Keratinocyte (primary cell): ENCODE measurements around the gene SLC25A15.

Source experiments
- CTCF ChIP-seq, 3 experiments: IDR thresholded peaks in 1 of 3; conservative IDR thresholded peaks in 1 of 3; optimal IDR thresholded peaks in 1 of 3; 2 replicates in 2 of 3; 3 replicates in 1 of 3; pipeline versions ENCODE3 to v1.5.1; 2011; ENCODE audit warnings: low read length in 3 of 3, mild to moderate bottlenecking in 3 of 3, moderate library complexity in 2 of 3, control low read depth in 1 of 3, inconsistent platforms in 1 of 3; ENCODE audit not compliant: insufficient read depth in 2 of 3; ENCODE audit errors: extremely low read depth in 1 of 3
- EZH2 ChIP-seq: IDR thresholded peaks from one replicate; pipeline ENCODE4 v1.6.1; 2012; ENCODE audit warnings: inconsistent platforms, mild to moderate bottlenecking, low read length, moderate library complexity

- no peak for TF ChIP-seq CTCF (optimal IDR thresholded peaks at IDR 0.05 in 1 of 3, IDR thresholded peaks at IDR 0.05 in 1 of 3, conservative IDR thresholded peaks at IDR 0.05 in 1 of 3; ENCODE audit: extremely low read depth in 1 of 3, insufficient read depth in 2 of 3, low read length in 3 of 3)
- no peak for TF ChIP-seq EZH2
These were observed 13.9 kb downstream of the SLC25A15 start for GRCh38 chr13:40803316-40803715.
